ENCODE results near the gene NAE1. TPM values are rescaled to one million over a fixed set of nuclear protein-coding genes. Genes with fewer than 3 reads are reported as not detected.

NAE1 gene
- total RNA-seq, 1 donor, result 91.1 TPM

DNA sequence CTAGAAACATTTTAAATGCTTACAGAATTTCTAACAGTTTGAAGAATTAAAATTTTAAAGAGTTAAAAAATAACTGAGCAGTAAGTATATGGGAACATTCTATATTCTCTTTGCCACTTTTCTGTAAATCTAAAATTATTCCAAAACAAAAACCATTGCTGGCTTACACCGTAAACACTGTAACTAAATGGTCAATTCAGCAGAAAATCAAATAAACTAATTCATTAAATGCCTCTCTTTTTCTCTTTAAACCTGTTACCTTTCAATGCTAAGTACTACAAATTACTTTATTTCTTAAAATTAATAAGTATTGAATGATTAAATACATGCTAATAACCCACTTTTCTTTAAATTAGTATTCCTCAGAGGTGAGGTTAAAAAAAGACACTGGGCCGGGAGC is 43.3 kb downstream of the NAE1 start:
- TF ChIP-seq, protein P1, sequence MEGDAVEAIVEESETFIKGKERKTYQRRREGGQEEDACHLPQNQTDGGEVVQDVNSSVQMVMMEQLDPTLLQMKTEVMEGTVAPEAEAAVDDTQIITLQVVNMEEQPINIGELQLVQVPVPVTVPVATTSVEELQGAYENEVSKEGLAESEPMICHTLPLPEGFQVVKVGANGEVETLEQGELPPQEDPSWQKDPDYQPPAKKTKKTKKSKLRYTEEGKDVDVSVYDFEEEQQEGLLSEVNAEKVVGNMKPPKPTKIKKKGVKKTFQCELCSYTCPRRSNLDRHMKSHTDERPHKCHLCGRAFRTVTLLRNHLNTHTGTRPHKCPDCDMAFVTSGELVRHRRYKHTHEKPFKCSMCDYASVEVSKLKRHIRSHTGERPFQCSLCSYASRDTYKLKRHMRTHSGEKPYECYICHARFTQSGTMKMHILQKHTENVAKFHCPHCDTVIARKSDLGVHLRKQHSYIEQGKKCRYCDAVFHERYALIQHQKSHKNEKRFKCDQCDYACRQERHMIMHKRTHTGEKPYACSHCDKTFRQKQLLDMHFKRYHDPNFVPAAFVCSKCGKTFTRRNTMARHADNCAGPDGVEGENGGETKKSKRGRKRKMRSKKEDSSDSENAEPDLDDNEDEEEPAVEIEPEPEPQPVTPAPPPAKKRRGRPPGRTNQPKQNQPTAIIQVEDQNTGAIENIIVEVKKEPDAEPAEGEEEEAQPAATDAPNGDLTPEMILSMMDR (IDR thresholded peaks at IDR 0.05; ENCODE audit: insufficient read depth, low read depth, low read length), result no peak
- DNase-seq (ENCODE audit: low read depth), result no peak
- H3K4me3 ChIP-seq (ENCODE audit: low read depth, low read length), result no peak overlapping the region

- no peak for DNase-seq (ENCODE audit: low read depth)
- no peak overlapping the region for H3K4me3 ChIP-seq (ENCODE audit: low read depth, low read length)
- TF ChIP-seq, protein P1 (IDR thresholded peaks at IDR 0.05; ENCODE audit: insufficient read depth, low read depth, low read length), result no peak
Measured at GRCh38 chr16:66786551-66786950, 44.2 kb downstream of the NAE1 start.

DNA sequence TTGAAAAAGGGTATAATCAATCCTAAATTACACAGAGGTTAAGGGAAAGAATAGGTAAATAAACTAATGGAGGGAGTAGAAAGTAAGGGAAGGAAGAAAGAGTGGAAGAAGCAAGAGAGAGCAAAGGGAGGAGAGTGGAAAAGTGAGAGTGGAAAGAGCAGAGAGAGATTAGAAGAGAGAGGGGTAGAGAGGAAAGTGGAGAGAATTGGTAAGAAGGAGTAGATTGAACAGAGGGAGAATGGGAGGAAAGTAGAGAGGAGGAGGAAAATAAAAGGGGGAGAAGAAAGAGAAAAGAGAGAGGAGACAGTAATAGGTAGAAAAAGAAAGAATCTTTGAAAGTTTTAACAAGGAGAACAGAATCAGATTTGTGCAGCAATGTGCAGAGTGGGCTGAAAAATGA is 54.3 kb downstream of the NAE1 start:
- TF ChIP-seq, protein P1 (IDR thresholded peaks at IDR 0.05; ENCODE audit: insufficient read depth, low read depth, low read length), result no peak
- no peak for DNase-seq (ENCODE audit: low read depth)

GRCh38 chr16:66774981-66775380 is 55.8 kb downstream of the NAE1 start:
- no peak overlapping the region for H3K4me3 ChIP-seq (ENCODE audit: low read depth, low read length)
- TF ChIP-seq, protein P1 (IDR thresholded peaks at IDR 0.05; ENCODE audit: insufficient read depth, low read depth, low read length), result no peak
- DNase-seq (ENCODE audit: low read depth), result no peak

More for the DNA sequence above, 54.3 kb downstream of the NAE1 start:
- H3K4me3 ChIP-seq (ENCODE audit: low read depth, low read length), result no peak overlapping the region

- TF ChIP-seq, protein P1 (IDR thresholded peaks at IDR 0.05; ENCODE audit: insufficient read depth, low read depth, low read length), result no peak
- no peak overlapping the region for H3K4me3 ChIP-seq (ENCODE audit: low read depth, low read length)
- DNase-seq (ENCODE audit: low read depth), result no peak
Measured at GRCh38 chr16:66758086-66758485, 72.7 kb downstream of the NAE1 start.

- H3K4me3 ChIP-seq (ENCODE audit: low read depth, low read length), result no peak overlapping the region
- DNase-seq (ENCODE audit: low read depth), result no peak
- TF ChIP-seq, protein P1 (IDR thresholded peaks at IDR 0.05; ENCODE audit: insufficient read depth, low read depth, low read length), result no peak
Measured at GRCh38 chr16:66754819-66755218, 76.0 kb downstream of the NAE1 start.

DNA sequence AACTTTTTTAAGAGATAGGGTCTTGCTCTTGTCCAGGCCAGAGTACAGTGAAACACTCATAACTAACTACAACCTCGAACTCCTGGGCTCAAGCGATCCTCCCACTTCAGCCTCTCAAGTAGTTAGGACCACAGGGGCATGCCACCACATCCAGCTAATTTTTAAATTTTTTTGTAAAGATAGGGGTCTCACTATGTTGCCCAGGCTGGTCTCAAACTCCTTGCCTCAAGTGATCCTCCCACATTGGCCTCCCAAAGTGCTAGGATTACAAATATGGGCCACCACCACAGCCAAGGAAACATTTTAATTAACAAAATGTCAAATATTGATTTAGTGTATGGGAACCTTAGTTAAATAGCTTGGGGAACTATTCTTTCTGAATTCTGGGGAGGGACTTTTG is 76.6 kb downstream of the NAE1 start:
- H3K4me3 ChIP-seq (ENCODE audit: low read depth, low read length), result no peak overlapping the region
- TF ChIP-seq, protein P1 (IDR thresholded peaks at IDR 0.05; ENCODE audit: insufficient read depth, low read depth, low read length), result no peak
- DNase-seq (ENCODE audit: low read depth), result no peak
